T-cell (primary cell): ENCODE measurements around the gene LGR6. TPM values are rescaled to one million over a fixed set of nuclear protein-coding genes. Genes with fewer than 3 reads are reported as not detected.
"Not testable (repeated sequence)": the region's sequence is repeated elsewhere in the genome, so short reads cannot be mapped to it uniquely, and the experiment has no call there.

Experiments used
- ATAC-seq, 4 experiments: fragments of 200-7000 bp in 3 of 4; fragments of 150-1000 bp in 1 of 4; cut with Tn5 transposase; replicated peaks in 1 of 4; 1 replicate in 3 of 4; 2 replicates in 1 of 4; pipeline ENCODE4 v1.10.0; 2021; ENCODE audit warnings: moderate library complexity in 3 of 4, mild to moderate bottlenecking in 2 of 4, moderate number of reproducible peaks in 1 of 4
- CTCF ChIA-PET, 2 donors: fragments of 300-600 bp; sonication (Branson Sonifier 250); formaldehyde crosslinking; loops; one replicate each; lab custom pipeline; 2022; ENCODE audit warnings: antibody characterized with exemption in 2 of 2; lab: Charles Lee
- POLR2A ChIA-PET, 2 donors: fragments of 300-600 bp; sonication (Branson Sonifier 250); formaldehyde crosslinking; loops; one replicate each; lab custom pipeline; 2022; ENCODE audit warnings: antibody characterized with exemption in 2 of 2; lab: Charles Lee
- DNase-seq, 35 experiments: peaks; one replicate each; pipeline versions ENCODE4 v3.0.0 to v3.0.0-alpha.2; 2013 to 2023
- H3K27ac ChIP-seq: one replicate; pipeline ENCODE4 v1.5.1; 2013; ENCODE audit warnings: low read length
- H3K27me3 ChIP-seq, 2 experiments: replicated peaks in 1 of 2; 1 replicate in 1 of 2; 2 replicates in 1 of 2; pipeline versions ENCODE4 v1.6.1 to v1.7.0; 2013; ENCODE audit warnings: low read length in 1 of 2, mixed read lengths in 1 of 2; ENCODE audit not compliant: control insufficient read depth in 2 of 2, insufficient read depth in 2 of 2; ENCODE audit errors: extremely low read depth in 1 of 2
- H3K36me3 ChIP-seq, 2 donors: 1 replicate in 1 of 2; 2 replicates in 1 of 2; pipeline versions ENCODE4 v1.6.1 to v1.7.0; 2013; ENCODE audit warnings: low read length in 1 of 2; ENCODE audit not compliant: control insufficient read depth in 2 of 2, insufficient read depth in 1 of 2; ENCODE audit errors: extremely low read depth in 1 of 2
- H3K4me1 ChIP-seq, 2 experiments: 1 replicate in 1 of 2; 2 replicates in 1 of 2; pipeline versions ENCODE4 v1.6.1 to v1.7.0; 2013; ENCODE audit warnings: low read length in 2 of 2, mixed read lengths in 1 of 2; ENCODE audit not compliant: insufficient read depth in 2 of 2, control insufficient read depth in 1 of 2; ENCODE audit errors: extremely low read depth in 1 of 2
- H3K4me3 ChIP-seq, 2 donors: 1 replicate in 1 of 2; 2 replicates in 1 of 2; pipeline versions ENCODE4 v1.5.1 to v1.7.0; 2013; ENCODE audit warnings: mild to moderate bottlenecking in 2 of 2, low read length in 1 of 2, moderate library complexity in 1 of 2; ENCODE audit not compliant: control insufficient read depth in 1 of 2; ENCODE audit errors: extremely low read depth in 1 of 2
- H3K9me3 ChIP-seq: 2 replicates; pipeline ENCODE4 v1.7.0; 2013
- H3K27ac Mint-ChIP-seq, 2 donors: one replicate each; pipeline ENCODE4 v1.8.0; 2020 to 2021; ENCODE audit warnings: mild to moderate bottlenecking in 2 of 2, mixed read lengths in 2 of 2
- H3K27me3 Mint-ChIP-seq, 2 donors: one replicate each; pipeline ENCODE4 v1.8.0; 2021 to 2022; ENCODE audit warnings: mixed read lengths in 2 of 2
- H3K36me3 Mint-ChIP-seq: one replicate; pipeline ENCODE4 v1.8.0; 2021; ENCODE audit warnings: mixed read lengths
- H3K4me1 Mint-ChIP-seq, 3 donors: one replicate each; pipeline ENCODE4 v1.8.0; 2020 to 2022; ENCODE audit warnings: mixed read lengths in 3 of 3, mild to moderate bottlenecking in 1 of 3
- H3K4me3 Mint-ChIP-seq, 3 donors: one replicate each; pipeline ENCODE4 v1.8.0; 2020 to 2022; ENCODE audit warnings: mild to moderate bottlenecking in 3 of 3, mixed read lengths in 3 of 3, moderate library complexity in 3 of 3
- H3K9me3 Mint-ChIP-seq, 3 donors: one replicate each; pipeline ENCODE4 v1.8.0; 2020 to 2022; ENCODE audit warnings: mixed read lengths in 3 of 3
- WGBS: methylation state at CpG from one replicate; pipeline ENCODE4 v1.1.5; 2013; ENCODE audit warnings: missing lambda C conversion rate; ENCODE audit not compliant: insufficient coverage; 5-methylcytosine and 5-hydroxymethylcytosine counted together
- total RNA-seq, 35 experiments: library from RNA in 6 of 35; stranded (reverse) in 6 of 35; fragments of 120-200 nt in 1 of 35; gene quantifications; one replicate each; pipeline versions ENCODE4 v1.2.1 to v1.2.4 and lab custom pipeline; 2013 to 2026

The LGR6 gene
- total RNA-seq, 5 donors from 2014 or later (not counting 1 experiment from before 2014, with no cell fraction given), result 0.58 to 13.1 (median 1.8) TPM

DNA sequence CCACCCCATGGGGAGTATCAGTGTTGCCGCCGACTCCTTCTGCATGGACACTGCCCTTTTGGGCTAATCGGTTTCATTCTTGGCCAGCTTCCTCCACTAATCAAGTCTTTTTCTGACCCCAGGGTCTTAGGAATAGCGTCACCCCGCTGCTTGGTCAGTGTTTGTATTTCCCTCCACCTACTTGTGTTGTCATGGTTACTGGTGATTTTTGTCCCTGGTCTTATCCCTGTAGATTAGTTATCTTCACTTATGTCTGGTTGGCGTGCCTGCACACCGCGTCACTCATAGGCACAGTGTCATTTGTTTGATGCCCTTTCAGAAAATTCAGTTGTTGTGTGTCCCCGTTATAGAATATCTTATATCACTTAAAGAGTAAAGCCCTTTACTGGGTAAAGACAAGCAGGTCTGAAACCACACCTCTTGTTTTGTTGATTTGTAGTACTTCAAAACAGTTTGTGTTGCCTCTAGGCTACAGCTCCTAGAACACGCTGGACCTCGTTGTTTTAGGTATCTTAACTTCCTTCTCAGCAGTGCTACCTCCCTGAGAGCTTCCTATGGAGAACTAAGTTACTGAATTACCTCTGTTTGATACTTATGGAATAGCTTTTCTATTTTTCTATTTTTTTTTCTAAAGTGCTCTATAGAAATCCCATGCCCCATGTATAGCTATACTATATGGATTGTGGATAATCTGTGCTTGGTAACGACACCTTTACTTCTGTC is 155.8 kb downstream of the LGR6 start:
- Mint-ChIP-seq H3K4me3 (peak overlapping the region; percentile 83 to 87 (median 86)), H3K4me1 (peaks cover 30 to 53% (median 34%) of the 10 kb centered on the region in 3 donors), H3K27me3 (no peaks in the 10 kb centered on the region), H3K9me3 (no peaks in the 10 kb centered on the region), H3K36me3 (no peaks in the 10 kb centered on the region), H3K27ac (peak overlapping the region; percentile 26 to 61)
- ATAC-seq (no peak), DNase-seq (peak in 9 of 35 experiments; percentile 1 to 34 (median 5))
- 0% methylated on average over 2 of the region's 12 CpGs for WGBS
- Histone ChIP-seq H3K36me3 (no peaks in the 10 kb centered on the region), H3K4me1 (peaks cover 2 to 8% of the 10 kb centered on the region in 2 experiments), H3K9me3 (no peaks in the 10 kb centered on the region), H3K27me3 (no peaks in the 10 kb centered on the region), H3K27ac (peak overlapping the region; percentile 47), H3K4me3 (peak overlapping the region; percentile 80 to 91)
- ChIA-PET POLR2A (interaction anchor here in 1 of 2 donors (0.6 kb wide), 1 partner anchor 578 kb away, joined by 4 read pairs; no protein-coding TSS in a partner anchor), CTCF (interaction anchor here in 1 of 2 donors (0.6 to 2.1 kb wide), 4 partner anchors 7 to 498 kb away, joined by 3 to 6 read pairs (median 4); partner anchors contain the start of gene UBE2T)

DNA sequence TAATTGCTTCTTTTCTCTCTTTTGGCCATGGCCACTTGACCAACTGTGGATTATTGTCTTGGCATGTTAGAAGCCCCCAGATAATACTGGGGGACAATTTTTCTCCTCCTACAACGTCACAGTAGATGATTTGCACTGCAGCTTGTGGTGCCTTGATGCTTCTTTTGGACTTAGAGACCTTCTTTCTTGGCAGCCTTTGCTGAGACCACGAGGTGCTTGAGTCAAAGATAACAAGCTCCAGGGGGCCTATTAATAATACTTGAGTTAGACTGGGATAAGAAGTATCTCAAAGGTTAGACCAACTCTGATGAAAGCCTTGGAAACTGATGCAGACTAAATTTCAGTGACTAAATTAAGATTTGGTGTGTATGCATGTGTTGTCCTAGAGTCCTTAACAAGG is 158.1 kb downstream of the LGR6 start:
- WGBS, result no CpG with 5 or more reads among the region's 2 CpGs
- ATAC-seq (no peak), DNase-seq (no peak)
- Mint-ChIP-seq H3K27me3 (no peaks in the 10 kb centered on the region), H3K36me3 (peaks cover 3% of the 10 kb centered on the region), H3K27ac (no peak overlapping the region), H3K9me3 (no peaks in the 10 kb centered on the region), H3K4me3 (no peak overlapping the region), H3K4me1 (peaks cover 35 to 53% (median 40%) of the 10 kb centered on the region in 3 donors)
- no peaks in the 10 kb centered on the region for H3K9me3 ChIP-seq
- CTCF ChIA-PET, result interaction anchor here in 1 of 2 donors (0.6 kb wide), 1 partner anchor 286 kb away, joined by 5 read pairs; no protein-coding TSS in a partner anchor
- no peak overlapping the region for H3K27ac ChIP-seq
- H3K4me3 ChIP-seq, result no peak overlapping the region
- H3K27me3 ChIP-seq, result no peaks in the 10 kb centered on the region
- H3K4me1 ChIP-seq, result peaks cover 2 to 8% of the 10 kb centered on the region in 2 experiments
- no peaks in the 10 kb centered on the region for H3K36me3 ChIP-seq
- POLR2A ChIA-PET, result interaction anchor here in 1 of 2 donors (0.6 kb wide), 1 partner anchor 9 kb away, joined by 5 read pairs; no protein-coding TSS in a partner anchor

DNA sequence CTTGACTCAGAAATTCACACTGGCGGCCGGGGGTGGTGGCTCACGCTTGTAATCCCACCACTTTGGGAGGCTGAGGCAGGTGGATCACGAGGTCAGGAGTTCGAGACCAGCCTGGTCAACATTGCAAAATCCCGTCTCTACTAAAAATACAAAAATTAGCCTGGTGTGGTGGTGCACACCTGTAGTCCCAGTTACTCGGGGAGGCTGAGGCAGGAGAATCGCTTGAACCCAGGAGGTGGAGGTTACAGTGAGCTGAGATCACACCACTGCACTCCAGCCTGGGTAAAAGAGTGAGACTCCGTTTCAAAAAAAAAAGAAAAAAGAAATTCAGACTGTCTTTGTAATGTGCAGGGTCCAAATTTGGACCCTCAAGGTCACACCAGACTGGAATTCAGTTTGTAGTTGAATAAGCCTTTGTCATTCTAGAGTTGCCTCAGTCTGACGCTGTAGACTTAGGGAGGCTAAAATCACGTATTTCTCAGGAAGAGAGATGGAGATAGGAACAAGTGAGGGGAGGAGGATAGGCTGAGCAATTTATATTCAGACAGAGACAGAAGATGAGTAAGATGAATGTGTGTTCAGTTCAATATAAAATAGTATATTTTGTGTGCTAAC is 159.1 kb downstream of the LGR6 start:
- not testable (repeated sequence) for H3K9me3 ChIP-seq, DNase-seq, H3K4me1 ChIP-seq, H3K27me3 ChIP-seq, H3K4me3 Mint-ChIP-seq, H3K27me3 Mint-ChIP-seq, H3K4me3 ChIP-seq, H3K36me3 ChIP-seq, H3K27ac ChIP-seq, ATAC-seq, H3K27ac Mint-ChIP-seq, H3K9me3 Mint-ChIP-seq, H3K36me3 Mint-ChIP-seq
- ChIA-PET POLR2A (interaction anchor here in 1 of 2 donors (0.6 to 0.7 kb wide), 2 partner anchors 29 to 183 kb away, joined by 3 to 4 read pairs; no protein-coding TSS in a partner anchor), CTCF (interaction anchor here in 1 of 2 donors (0.8 kb wide), 1 partner anchor 9 kb away, joined by 3 read pairs; no protein-coding TSS in a partner anchor)
- WGBS, result 96% methylated on average over 7 of the region's 11 CpGs
- H3K4me1 Mint-ChIP-seq, result peaks cover 37 to 52% (median 38%) of the 10 kb centered on the region in 3 donors

DNA sequence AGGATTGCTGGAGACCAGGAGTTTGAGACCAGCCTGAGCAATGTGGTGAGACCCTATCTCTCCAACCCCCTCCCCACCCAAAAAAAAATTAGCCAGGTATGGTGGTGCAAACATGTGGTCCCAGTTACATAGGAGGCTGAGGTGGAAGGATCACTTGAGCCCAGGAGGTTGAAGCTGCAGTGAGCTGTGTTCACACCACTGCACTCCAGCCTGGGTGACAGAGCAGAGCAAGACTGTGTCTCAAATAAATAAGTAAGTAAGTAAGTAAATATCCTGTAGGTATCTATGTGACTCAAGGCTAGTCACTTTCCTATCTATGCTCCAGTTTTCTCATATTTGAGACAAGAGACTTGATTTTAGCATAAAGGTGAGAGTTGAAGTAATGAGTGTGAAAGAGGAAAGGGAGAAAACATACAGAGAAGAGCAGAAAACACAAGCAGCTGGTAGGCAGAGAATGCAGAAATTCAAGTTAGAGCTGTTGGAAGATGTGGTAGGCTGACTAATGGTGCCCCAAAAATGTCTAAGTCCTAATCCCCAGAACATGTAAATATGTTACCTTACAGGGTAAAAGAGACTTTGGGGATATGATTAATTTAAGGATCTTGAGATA is 162.4 kb downstream of the LGR6 start:
- no peak overlapping the region for H3K4me3 ChIP-seq
- CTCF ChIA-PET, result no interaction called here

GRCh38 chr1:202357506-202357905 is 163.9 kb downstream of the LGR6 start:
- no peak for DNase-seq
- Histone ChIP-seq H3K4me3 (no peak overlapping the region), H3K27ac (no peak overlapping the region), H3K4me1 (no peaks in the 10 kb centered on the region), H3K9me3 (no peaks in the 10 kb centered on the region), H3K36me3 (no peaks in the 10 kb centered on the region), H3K27me3 (no peaks in the 10 kb centered on the region)
- ChIA-PET POLR2A (no interaction called here), CTCF (no interaction called here)
- Mint-ChIP-seq H3K4me3 (no peak overlapping the region), H3K9me3 (no peaks in the 10 kb centered on the region), H3K27me3 (no peaks in the 10 kb centered on the region), H3K4me1 (peaks cover 19 to 22% (median 21%) of the 10 kb centered on the region in 3 donors), H3K36me3 (peaks cover 3% of the 10 kb centered on the region), H3K27ac (no peak overlapping the region)
- ATAC-seq, result no peak

More for the DNA sequence above, 162.4 kb downstream of the LGR6 start:
- Mint-ChIP-seq H3K4me1 (peaks cover 19 to 23% (median 22%) of the 10 kb centered on the region in 3 donors), H3K27me3 (no peaks in the 10 kb centered on the region), H3K27ac (no peak overlapping the region), H3K4me3 (no peak overlapping the region), H3K36me3 (peaks cover 3% of the 10 kb centered on the region), H3K9me3 (no peaks in the 10 kb centered on the region)
- no peaks in the 10 kb centered on the region for H3K4me1 ChIP-seq
- ATAC-seq (no peak), DNase-seq (no peak)
- H3K27ac ChIP-seq, result no peak overlapping the region
- H3K36me3 ChIP-seq, result no peaks in the 10 kb centered on the region
- H3K27me3 ChIP-seq, result no peaks in the 10 kb centered on the region
- H3K9me3 ChIP-seq, result no peaks in the 10 kb centered on the region
- POLR2A ChIA-PET, result interaction anchor here in 1 of 2 donors (0.6 kb wide), 1 partner anchor 376 kb away, joined by 3 read pairs; no protein-coding TSS in a partner anchor

DNA sequence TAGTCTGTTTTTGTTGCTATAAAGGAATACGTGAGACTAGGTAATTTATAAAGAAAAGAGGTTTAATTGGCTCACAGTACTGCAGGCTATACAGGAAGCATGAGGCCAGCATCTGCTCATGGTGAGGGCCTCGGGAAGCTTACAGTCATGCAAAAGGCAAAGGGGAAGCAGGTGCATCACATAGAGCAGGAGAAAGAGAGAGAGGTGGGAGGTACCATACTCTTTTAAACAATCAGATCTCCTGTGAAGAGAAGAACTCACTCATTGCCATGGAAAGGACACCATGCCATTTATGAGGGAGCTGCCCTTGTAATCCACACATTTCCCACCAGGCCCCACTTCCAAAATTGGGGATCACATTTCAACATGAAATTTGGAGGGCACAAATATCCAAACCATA is 167.6 kb downstream of the LGR6 start:
- H3K36me3 Mint-ChIP-seq, result peaks cover 3% of the 10 kb centered on the region

More for the DNA sequence above, 167.6 kb downstream of the LGR6 start:
- H3K27ac ChIP-seq, result no peak overlapping the region
- no peaks in the 10 kb centered on the region for H3K4me1 ChIP-seq
- H3K4me3 Mint-ChIP-seq, result no peak overlapping the region
- DNase-seq, result no peak
- no peak overlapping the region for H3K27ac Mint-ChIP-seq
- no peak for ATAC-seq
- H3K27me3 ChIP-seq, result no peaks in the 10 kb centered on the region
- no peak overlapping the region for H3K4me3 ChIP-seq
- no peaks in the 10 kb centered on the region for H3K9me3 ChIP-seq
- no CpG with 5 or more reads among the region's 2 CpGs for WGBS
- CTCF ChIA-PET, result interaction anchor here in 1 of 2 donors (1.5 kb wide), 1 partner anchor 17 kb away, joined by 4 read pairs; no protein-coding TSS in a partner anchor
- peaks cover 9 to 14% (median 13%) of the 10 kb centered on the region in 3 donors for H3K4me1 Mint-ChIP-seq
- no peaks in the 10 kb centered on the region for H3K9me3 Mint-ChIP-seq
- no peaks in the 10 kb centered on the region for H3K27me3 Mint-ChIP-seq
- no peaks in the 10 kb centered on the region for H3K36me3 ChIP-seq
- POLR2A ChIA-PET, result no interaction called here
